ENCODE data around the gene CASD1.

CASD1 gene

GRCh38 chr7:94588075-94588474 lies 78.5 kb downstream of the CASD1 start:
- TF ChIP-seq CTCF (IDR thresholded peaks at IDR 0.05; ENCODE audit: extremely low read depth, insufficient read depth, missing control alignments) = no peak
- in situ Hi-C loops (cut with MboI; ENCODE audit: low pct_unique_long_range_greater_than_20kb, low sequenced_read_pairs, unreplicated experiment) = no loop called here
- no peak for DNase-seq (ENCODE audit: low spot score)

- no peak for DNase-seq (ENCODE audit: low spot score)
- TF ChIP-seq CTCF (IDR thresholded peaks at IDR 0.05; ENCODE audit: extremely low read depth, insufficient read depth, missing control alignments) = no peak
- in situ Hi-C loops (cut with MboI; ENCODE audit: low pct_unique_long_range_greater_than_20kb, low sequenced_read_pairs, unreplicated experiment) = no loop called here
Measured at GRCh38 chr7:94590526-94591162, 81.0 kb downstream of the CASD1 start.

GRCh38 chr7:94591176-94591575 lies 81.6 kb downstream of the CASD1 start:
- no peak for TF ChIP-seq CTCF (IDR thresholded peaks at IDR 0.05; ENCODE audit: extremely low read depth, insufficient read depth, missing control alignments)
- in situ Hi-C loops (cut with MboI; ENCODE audit: low pct_unique_long_range_greater_than_20kb, low sequenced_read_pairs, unreplicated experiment) = no loop called here
- DNase-seq (ENCODE audit: low spot score) = no peak

GRCh38 chr7:94594882-94595281 lies 85.3 kb downstream of the CASD1 start:
- in situ Hi-C loops (cut with MboI; ENCODE audit: low pct_unique_long_range_greater_than_20kb, low sequenced_read_pairs, unreplicated experiment) = no loop called here
- DNase-seq (ENCODE audit: low spot score) = no peak
- TF ChIP-seq CTCF (IDR thresholded peaks at IDR 0.05; ENCODE audit: extremely low read depth, insufficient read depth, missing control alignments) = no peak

GRCh38 chr7:94595717-94596116 lies 86.1 kb downstream of the CASD1 start:
- no peak for DNase-seq (ENCODE audit: low spot score)
- in situ Hi-C loops (cut with MboI; ENCODE audit: low pct_unique_long_range_greater_than_20kb, low sequenced_read_pairs, unreplicated experiment) = no loop called here
- no peak for TF ChIP-seq CTCF (IDR thresholded peaks at IDR 0.05; ENCODE audit: extremely low read depth, insufficient read depth, missing control alignments)

GRCh38 chr7:94600267-94600666 lies 90.7 kb downstream of the CASD1 start:
- TF ChIP-seq CTCF (IDR thresholded peaks at IDR 0.05; ENCODE audit: extremely low read depth, insufficient read depth, missing control alignments) = no peak
- DNase-seq (ENCODE audit: low spot score) = no peak
- in situ Hi-C loops (cut with MboI; ENCODE audit: low pct_unique_long_range_greater_than_20kb, low sequenced_read_pairs, unreplicated experiment) = no loop called here

Measured in GM13977 (cell line).